Effector memory CD4-positive, alpha-beta T cell (primary cell): Measurements from ENCODE around the gene GATAD2B.

ENCODE experiments used
- DNase-seq, 3 donors: peaks; one replicate each; pipeline ENCODE4 v3.0.0-alpha.2; 2020
- H3K27ac ChIP-seq: 2 replicates; pipeline ENCODE4 v1.7.0; 2013; ENCODE audit warnings: mild to moderate bottlenecking, low read length, moderate library complexity; ENCODE audit not compliant: insufficient read depth, poor library complexity, severe bottlenecking
- H3K27me3 ChIP-seq: replicated peaks from 2 replicates; pipeline ENCODE4 v1.7.0; 2013; ENCODE audit warnings: mild to moderate bottlenecking, low read length; ENCODE audit not compliant: insufficient read depth, control insufficient read depth, poor library complexity, severe bottlenecking
- H3K36me3 ChIP-seq: 2 replicates; pipeline ENCODE4 v1.7.0; 2013; ENCODE audit warnings: mild to moderate bottlenecking, low read length, moderate library complexity; ENCODE audit not compliant: control insufficient read depth, insufficient read depth
- H3K4me1 ChIP-seq: 2 replicates; pipeline ENCODE4 v1.7.0; 2013; ENCODE audit warnings: low read length, mild to moderate bottlenecking; ENCODE audit not compliant: control insufficient read depth, insufficient read depth, poor library complexity, severe bottlenecking
- H3K4me3 ChIP-seq: 2 replicates; pipeline ENCODE4 v1.7.0; 2013; ENCODE audit warnings: low read length, low read depth, mild to moderate bottlenecking; ENCODE audit not compliant: insufficient read depth, poor library complexity, severe bottlenecking
- H3K9me3 ChIP-seq: 2 replicates; pipeline ENCODE4 v1.7.0; 2013; ENCODE audit warnings: mild to moderate bottlenecking, low read length, moderate library complexity; ENCODE audit not compliant: control insufficient read depth

Gene GATAD2B

GRCh38 chr1:153799566-153800465, 123.0 kb downstream of the GATAD2B start:
- Histone ChIP-seq H3K4me1 (no peaks in the 10 kb centered on the region), H3K4me3 (no peak overlapping the region), H3K27ac (no peak overlapping the region), H3K36me3 (no peaks in the 10 kb centered on the region), H3K9me3 (no peaks in the 10 kb centered on the region), H3K27me3 (no peaks in the 10 kb centered on the region)
- DNase-seq: no peak

DNA sequence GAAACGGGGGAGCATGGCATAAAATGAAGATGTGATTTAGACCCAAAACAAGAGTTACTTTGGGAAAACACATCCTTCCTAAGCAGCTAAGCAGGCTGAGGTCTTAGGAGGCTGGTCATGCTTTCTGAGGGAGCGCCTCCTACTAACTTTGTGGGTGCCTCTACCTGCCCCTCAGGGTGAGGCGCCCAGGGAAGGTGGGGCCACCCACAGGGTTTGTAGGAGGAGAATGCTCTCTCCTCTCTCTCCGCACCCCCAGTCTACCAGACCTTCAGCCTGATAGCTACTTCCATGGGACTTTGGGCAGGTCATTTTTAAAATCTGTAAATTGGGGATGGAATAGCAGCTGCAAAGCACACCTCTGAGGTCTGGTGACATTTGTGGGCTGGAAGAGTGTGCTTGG, 123.8 kb downstream of the GATAD2B start:
- H3K9me3 ChIP-seq: no peaks in the 10 kb centered on the region
- H3K36me3 ChIP-seq: no peaks in the 10 kb centered on the region
- H3K27me3 ChIP-seq: no peaks in the 10 kb centered on the region
- H3K4me3 ChIP-seq: no peak overlapping the region
- H3K4me1 ChIP-seq: no peaks in the 10 kb centered on the region
- no peak overlapping the region for H3K27ac ChIP-seq
- no peak for DNase-seq

GRCh38 chr1:153798468-153798780, 124.3 kb downstream of the GATAD2B start:
- no peak overlapping the region for H3K27ac ChIP-seq
- no peaks in the 10 kb centered on the region for H3K36me3 ChIP-seq
- no peaks in the 10 kb centered on the region for H3K27me3 ChIP-seq
- H3K9me3 ChIP-seq: no peaks in the 10 kb centered on the region
- no peak overlapping the region for H3K4me3 ChIP-seq
- H3K4me1 ChIP-seq: no peaks in the 10 kb centered on the region
- DNase-seq: no peak

GRCh38 chr1:153796786-153797659, 125.7 kb downstream of the GATAD2B start:
- Histone ChIP-seq H3K27me3 (no peaks in the 10 kb centered on the region), H3K9me3 (no peaks in the 10 kb centered on the region), H3K4me3 (no peak overlapping the region), H3K27ac (no peak overlapping the region), H3K4me1 (no peaks in the 10 kb centered on the region), H3K36me3 (no peaks in the 10 kb centered on the region)
- peak; percentile 59 to 76 (median 62) for DNase-seq

- H3K4me3 ChIP-seq: no peak overlapping the region
- no peaks in the 10 kb centered on the region for H3K4me1 ChIP-seq
- no peak for DNase-seq
- H3K27me3 ChIP-seq: no peaks in the 10 kb centered on the region
- no peak overlapping the region for H3K27ac ChIP-seq
- no peaks in the 10 kb centered on the region for H3K9me3 ChIP-seq
- H3K36me3 ChIP-seq: no peaks in the 10 kb centered on the region
These were observed 126.6 kb downstream of the GATAD2B start for GRCh38 chr1:153795934-153796785.

DNA sequence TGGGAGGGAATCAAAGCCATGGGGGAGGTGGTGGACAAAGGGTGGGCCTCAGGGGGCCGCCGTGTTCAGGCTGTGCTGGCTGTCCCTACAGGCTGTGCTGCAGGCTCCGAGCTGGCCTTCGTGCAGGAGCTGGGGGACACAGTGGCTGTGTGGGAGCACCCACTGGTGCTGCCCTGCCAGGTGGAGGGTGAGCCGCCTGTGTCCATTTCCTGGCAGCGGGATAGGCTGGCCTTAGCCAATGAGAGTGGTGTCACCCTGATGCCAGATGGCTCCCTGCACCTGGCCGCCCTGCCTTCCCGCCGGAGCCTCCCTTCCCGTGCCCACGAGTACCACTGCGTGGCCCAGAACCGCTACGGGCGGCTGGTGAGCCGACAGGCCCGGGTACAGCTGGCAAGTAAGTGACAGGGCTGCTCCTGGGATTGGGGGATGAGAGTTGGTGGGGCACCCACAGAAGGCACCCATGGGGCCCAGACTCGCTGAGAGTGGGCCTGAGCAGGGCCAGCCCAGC, 127.4 kb downstream of the GATAD2B start:
- DNase-seq: no peak
- no peaks in the 10 kb centered on the region for H3K9me3 ChIP-seq
- no peaks in the 10 kb centered on the region for H3K27me3 ChIP-seq
- no peak overlapping the region for H3K4me3 ChIP-seq
- no peaks in the 10 kb centered on the region for H3K4me1 ChIP-seq
- H3K27ac ChIP-seq: no peak overlapping the region
- no peaks in the 10 kb centered on the region for H3K36me3 ChIP-seq

DNA sequence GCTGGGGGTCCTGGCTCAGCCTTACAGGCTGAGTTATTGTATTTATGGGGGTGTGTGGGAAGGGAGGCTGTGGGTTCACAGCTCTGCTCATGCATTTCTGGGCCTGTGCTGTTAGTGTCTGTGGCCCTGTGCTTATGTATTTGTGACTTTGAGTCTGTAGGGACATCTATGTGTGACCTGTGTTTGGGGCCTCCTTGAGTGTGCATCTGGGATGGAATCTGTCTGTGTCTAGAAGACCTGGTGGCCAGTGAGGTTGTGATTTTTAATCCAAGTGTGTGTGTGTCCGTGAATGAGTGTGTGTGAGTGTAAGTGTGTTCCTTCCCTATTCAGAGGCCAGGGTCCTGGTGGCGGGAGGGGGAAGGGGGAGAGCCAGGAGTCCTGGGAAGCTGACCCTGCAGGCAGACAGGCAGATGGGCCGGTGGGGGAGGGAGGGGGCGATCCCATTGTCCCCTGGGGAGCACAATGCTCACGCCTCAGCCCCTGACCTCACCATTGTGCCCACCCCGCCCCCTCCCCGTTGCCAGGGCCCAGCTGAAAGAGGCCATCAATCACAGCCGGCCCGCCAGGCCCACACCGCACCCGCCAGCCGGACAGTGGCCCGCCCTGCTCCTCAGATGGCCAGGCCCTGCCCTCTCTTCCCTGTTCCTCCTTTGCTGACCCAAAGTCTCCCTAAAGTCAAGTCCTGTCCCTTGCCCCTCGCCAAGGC, 128.0 kb downstream of the GATAD2B start:
- Histone ChIP-seq H3K27me3 (no peaks in the 10 kb centered on the region), H3K9me3 (no peaks in the 10 kb centered on the region), H3K27ac (no peak overlapping the region), H3K4me3 (no peak overlapping the region), H3K4me1 (no peaks in the 10 kb centered on the region), H3K36me3 (no peaks in the 10 kb centered on the region)
- DNase-seq: no peak

GRCh38 chr1:153793973-153794615, 128.7 kb downstream of the GATAD2B start:
- Histone ChIP-seq H3K4me1 (no peaks in the 10 kb centered on the region), H3K4me3 (no peak overlapping the region), H3K27me3 (no peaks in the 10 kb centered on the region), H3K9me3 (no peaks in the 10 kb centered on the region), H3K36me3 (no peaks in the 10 kb centered on the region), H3K27ac (no peak overlapping the region)
- no peak for DNase-seq
